Stomach (tissue), 9 donors: ENCODE data around the gene EYA3. TPM values are rescaled to one million over a fixed set of nuclear protein-coding genes. Genes with fewer than 3 reads are reported as not detected.
A peak's percentile ranks its signal among the peaks of the same experiment; 100 is the strongest.

Experiments used
- DNase-seq, 2 donors: peaks; one replicate each; pipeline versions ENCODE4 v3.0.0 to v3.0.0-alpha.2; 2013 to 2019
- H3K27ac ChIP-seq, 5 donors: fragments of 200-600 bp in 4 of 5; sonication (generic) in 4 of 5; one replicate each; pipeline ENCODE4 v1.5.1; 2013 to 2019; ENCODE audit warnings: mild to moderate bottlenecking in 1 of 5, moderate library complexity in 1 of 5
- H3K27me3 ChIP-seq, 3 donors: fragments of 200-600 bp; sonication (generic); one replicate each; pipeline ENCODE4 v1.5.1; 2017 to 2019; ENCODE audit warnings: mixed run types in 1 of 3
- H3K36me3 ChIP-seq, 4 donors: fragments of 200-600 bp; sonication (generic); 1 replicate in 3 of 4; 2 replicates in 1 of 4; pipeline ENCODE4 v1.5.1; 2016 to 2019
- H3K4me1 ChIP-seq, 4 donors: fragments of 200-600 bp; sonication (generic); one replicate each; pipeline ENCODE4 v1.5.1; 2016 to 2019
- H3K4me3 ChIP-seq, 4 donors: fragments of 200-600 bp; sonication (generic) in 3 of 4; one replicate each; pipeline ENCODE4 v1.5.1; 2016 to 2019; ENCODE audit warnings: mild to moderate bottlenecking in 1 of 4
- H3K9me3 ChIP-seq, 4 donors: fragments of 200-600 bp; sonication (generic); one replicate each; pipeline ENCODE4 v1.5.1; 2016 to 2019
- CTCF ChIP-seq, 7 experiments: fragments of 450-650 bp in 4 of 7; fragments of 200-600 bp in 3 of 7; sonication (generic) in 3 of 7; IDR thresholded peaks; one replicate each; pipeline ENCODE4 v1.5.1; 2016 to 2019; ENCODE audit warnings: antibody characterized with exemption in 7 of 7, control low read depth in 2 of 7, mild to moderate bottlenecking in 1 of 7
- EP300 ChIP-seq: sonication (generic); formaldehyde crosslinking; IDR thresholded peaks from one replicate; pipeline ENCODE4 v1.6.1; 2017; ENCODE audit warnings: antibody characterized with exemption
- POLR2A ChIP-seq, 4 donors: fragments of 450-650 bp; IDR thresholded peaks; one replicate each; pipeline ENCODE4 v1.6.1; 2016; ENCODE audit warnings: antibody characterized with exemption in 4 of 4, control low read depth in 2 of 4, mild to moderate bottlenecking in 1 of 4, moderate library complexity in 1 of 4
- POLR2AphosphoS5 ChIP-seq, 3 donors: sonication (generic); formaldehyde crosslinking; IDR thresholded peaks; one replicate each; pipeline ENCODE4 v1.6.1; 2016; ENCODE audit warnings: antibody characterized with exemption in 3 of 3
- WGBS, 5 donors: extraction: QIAGEN DNeasy Blood & Tissue Kit in 3 of 5; methylation state at CpG; one replicate each; pipeline versions ENCODE4 v1.1.5 to v1.1.7; 2013 to 2018; 5-methylcytosine and 5-hydroxymethylcytosine counted together
- intact Hi-C: fragments of 100-400 bp; cut with DNase I; formaldehyde crosslinking; loops from one replicate; pipeline ENCODE4 v1.15.1; 2023; ENCODE audit warnings: low total_unique reads
- polyA plus RNA-seq, 3 donors: library from polyadenylated mRNA; stranded (reverse); fragments of 200-250 nt; gene quantifications; one replicate each; pipeline ENCODE4 v1.2.3, GENCODE V29; 2013
- total RNA-seq, 5 donors: library from RNA; depleted of rRNA; stranded (reverse); fragments of >200 nt; gene quantifications; one replicate each; pipeline versions ENCODE4 v1.1.0 to v1.2.3, GENCODE V29; 2014 to 2016
- donor health status: healthy with polysubstance abuse.
- donor health status: Bipolar disorder and iron deficiency.
- donor health status: healthy.

Gene EYA3
- total and polyA plus RNA-seq, 8 donors: 2.9 to 38.2 (median 12.5) TPM

- H3K27me3 ChIP-seq: no peaks in the 10 kb centered on the region
- no peak for TF ChIP-seq POLR2AphosphoS5 (IDR thresholded peaks at IDR 0.05)
- no peak for TF ChIP-seq POLR2A (IDR thresholded peaks at IDR 0.05)
- TF ChIP-seq CTCF (IDR thresholded peaks at IDR 0.05): no peak
- TF ChIP-seq EP300: no peak
- intact Hi-C loops: no loop called here
- H3K27ac ChIP-seq: peak overlapping the region in 2 of 5 donors; percentile 40 to 43
- H3K9me3 ChIP-seq: no peaks in the 10 kb centered on the region
- DNase-seq: no peak
- no peak overlapping the region for H3K4me3 ChIP-seq
- H3K4me1 ChIP-seq: peaks cover 0 to 23% (median 0%) of the 10 kb centered on the region in 4 donors
- WGBS, 5 donors: 69 to 90% (median 71%) methylated on average over 1 of the region's 1 CpG
- no peaks in the 10 kb centered on the region for H3K36me3 ChIP-seq
Observed at GRCh38 chr1:28110555-28110954, 22.1 kb upstream of the EYA3 start.

GRCh38 chr1:28109639-28110038 lies 21.2 kb upstream of the EYA3 start:
- intact Hi-C loops: no loop called here
- H3K36me3 ChIP-seq: no peaks in the 10 kb centered on the region
- H3K27me3 ChIP-seq: no peaks in the 10 kb centered on the region
- TF ChIP-seq EP300: no peak
- TF ChIP-seq POLR2AphosphoS5 (IDR thresholded peaks at IDR 0.05): no peak
- no peak for TF ChIP-seq CTCF (IDR thresholded peaks at IDR 0.05)
- no peak for TF ChIP-seq POLR2A (IDR thresholded peaks at IDR 0.05)
- WGBS, 5 donors: 82 to 91% (median 87%) methylated on average over 3 of the region's 3 CpGs
- no peak overlapping the region for H3K4me3 ChIP-seq
- H3K9me3 ChIP-seq: no peaks in the 10 kb centered on the region
- peaks cover 0 to 22% (median 4%) of the 10 kb centered on the region in 4 donors for H3K4me1 ChIP-seq
- DNase-seq: no peak
- no peak overlapping the region for H3K27ac ChIP-seq

GRCh38 chr1:28108001-28108400 lies 19.6 kb upstream of the EYA3 start:
- H3K36me3 ChIP-seq: no peaks in the 10 kb centered on the region
- no peaks in the 10 kb centered on the region for H3K27me3 ChIP-seq
- H3K4me1 ChIP-seq: peaks cover 0 to 11% (median 4%) of the 10 kb centered on the region in 4 donors
- WGBS, 5 donors: 85 to 100% (median 93%) methylated on average over 2 of the region's 2 CpGs
- DNase-seq: no peak
- intact Hi-C loops: no loop called here
- no peaks in the 10 kb centered on the region for H3K9me3 ChIP-seq
- no peak overlapping the region for H3K27ac ChIP-seq
- no peak overlapping the region for H3K4me3 ChIP-seq
- no peak for TF ChIP-seq EP300
- TF ChIP-seq POLR2A (IDR thresholded peaks at IDR 0.05): no peak
- TF ChIP-seq CTCF (IDR thresholded peaks at IDR 0.05): no peak
- no peak for TF ChIP-seq POLR2AphosphoS5 (IDR thresholded peaks at IDR 0.05)

GRCh38 chr1:28104866-28105467 lies 16.6 kb upstream of the EYA3 start:
- 18 to 31% (median 25%) methylated on average over 10 to 11 of the region's 11 CpGs for WGBS, 5 donors
- DNase-seq: peak; percentile 75 to 79
- H3K27ac ChIP-seq: peak overlapping the region; percentile 1 to 68 (median 57)
- no peaks in the 10 kb centered on the region for H3K9me3 ChIP-seq
- no peaks in the 10 kb centered on the region for H3K27me3 ChIP-seq
- TF ChIP-seq CTCF (IDR thresholded peaks at IDR 0.05) (no peak), EP300 (no peak), POLR2AphosphoS5 (IDR thresholded peaks at IDR 0.05) (peak in 2 of 3 donors; percentile 42 to 76), POLR2A (IDR thresholded peaks at IDR 0.05) (peak in 1 of 4 donors; percentile 22)
- H3K4me3 ChIP-seq: peak overlapping the region in 2 of 4 donors; percentile 27 to 32
- no peaks in the 10 kb centered on the region for H3K36me3 ChIP-seq
- peaks cover 0 to 9% (median 4%) of the 10 kb centered on the region in 4 donors for H3K4me1 ChIP-seq
- intact Hi-C loops: no loop called here
